ENCODE data around the gene HOXA7.

- TF ChIP-seq CTCF (IDR thresholded peaks at IDR 0.05): no peak
- no peak for TF ChIP-seq POLR2A (IDR thresholded peaks at IDR 0.05)
These were observed 7.5 kb upstream of the HOXA7 start for GRCh38 chr7:27164045-27164366.
